ENCODE data around the gene ASAP2.

The ASAP2 gene

DNA sequence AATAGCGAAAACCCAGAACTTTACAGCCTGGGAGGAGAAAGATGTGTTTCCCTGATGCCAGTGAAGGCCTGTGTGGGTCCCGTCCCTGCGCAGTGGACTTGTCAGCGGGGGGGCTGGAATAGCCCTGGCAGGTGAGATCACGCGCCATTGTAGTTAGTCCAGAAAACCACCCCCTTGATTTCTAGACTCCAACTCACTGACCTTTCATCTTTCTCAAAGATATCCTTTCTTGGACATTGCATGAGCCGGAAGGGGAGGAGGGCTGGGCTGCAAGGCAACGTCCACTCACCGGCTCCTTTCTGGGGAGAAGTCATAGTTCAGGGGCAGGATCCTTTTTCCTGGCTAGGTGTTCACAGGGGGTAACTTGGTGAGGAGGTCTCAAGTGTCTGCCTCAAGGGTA is 22.3 kb upstream of the ASAP2 start:
- DNase-seq: no peak

- no peak for DNase-seq
These were observed 18.9 kb upstream of the ASAP2 start for GRCh38 chr2:9187620-9188214.

GRCh38 chr2:9188823-9189222 is 17.8 kb upstream of the ASAP2 start:
- no peak for DNase-seq

DNA sequence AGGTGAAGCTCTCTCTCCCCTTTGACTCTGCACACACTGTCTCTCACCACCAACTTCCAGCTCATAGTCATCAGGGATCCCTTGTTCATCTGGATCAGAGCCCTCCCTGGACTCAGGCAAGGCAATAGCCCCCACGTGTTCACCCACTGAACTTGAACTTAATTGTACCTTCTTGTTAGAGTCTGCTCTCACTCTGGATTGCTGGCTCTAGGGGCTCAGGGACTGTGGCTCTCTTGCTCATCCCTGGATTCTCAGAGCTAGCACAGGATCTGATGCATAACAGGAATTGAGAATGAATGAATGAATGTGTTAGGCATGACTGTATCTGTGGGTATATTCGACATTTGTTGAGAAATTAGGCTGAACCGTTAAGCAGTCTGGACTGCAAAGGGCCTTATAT is 16.7 kb upstream of the ASAP2 start:
- no peak for DNase-seq

DNA sequence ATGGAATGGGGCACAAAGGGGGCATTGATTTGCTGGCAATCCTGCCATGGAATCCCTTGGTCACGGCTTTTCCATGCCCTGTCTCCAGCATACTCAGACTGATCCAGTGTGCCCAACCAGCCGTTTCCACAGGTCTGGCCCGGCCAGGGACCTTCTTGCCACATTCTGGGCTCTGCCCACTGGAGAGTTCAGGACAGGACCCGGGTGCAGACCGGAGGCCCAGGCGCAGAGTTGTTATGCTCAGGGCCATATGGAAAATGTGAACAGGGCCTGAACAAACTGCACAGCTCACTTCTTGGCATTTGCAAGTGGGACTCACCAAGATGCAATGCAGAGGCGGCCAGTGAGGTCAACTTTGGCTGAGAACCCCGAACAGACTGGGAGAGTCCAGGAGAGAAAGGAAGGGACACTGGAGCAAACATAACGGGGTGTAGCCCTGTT is 15.6 kb upstream of the ASAP2 start:
- DNase-seq: no peak

DNA sequence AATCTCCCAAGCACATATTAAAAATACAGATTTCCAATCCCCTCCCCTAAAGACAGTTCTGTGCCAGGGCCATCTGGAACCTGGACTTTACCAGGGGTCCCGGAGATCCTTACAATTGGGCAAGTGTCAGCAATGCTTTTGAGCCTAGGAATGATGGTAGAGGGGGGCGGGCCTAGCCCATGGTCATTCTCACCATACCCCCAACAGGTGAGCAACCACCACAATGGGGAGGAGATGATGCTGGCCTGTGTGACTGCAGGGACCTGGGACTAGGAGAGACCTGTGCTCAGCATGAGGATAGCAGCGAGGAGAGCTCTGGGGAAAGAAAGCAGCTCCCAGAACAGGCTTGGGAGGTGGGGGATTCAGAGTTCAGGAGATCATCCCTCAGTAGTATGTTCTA is 13.9 kb upstream of the ASAP2 start:
- DNase-seq: no peak

DNA sequence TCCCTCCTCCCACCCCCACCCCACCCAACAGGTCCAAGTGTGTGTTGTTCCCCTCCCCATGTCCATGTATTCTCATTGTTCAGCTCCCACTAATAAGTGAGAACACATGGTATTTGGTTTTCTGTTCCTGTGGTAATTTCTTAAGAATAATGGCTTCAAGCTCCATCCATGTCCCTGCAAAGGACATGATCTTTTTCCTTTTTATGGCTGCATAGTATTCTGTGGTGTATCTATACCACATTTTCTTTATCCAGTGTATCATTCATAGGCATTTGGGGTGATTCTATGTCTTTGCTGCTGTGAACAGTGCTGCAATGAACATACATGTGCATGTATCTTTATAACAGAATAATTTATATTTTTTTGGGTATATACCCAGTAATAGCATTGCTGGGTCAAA is 12.3 kb upstream of the ASAP2 start:
- no peak for DNase-seq

- no peak for DNase-seq
These were observed 10.0 kb upstream of the ASAP2 start for GRCh38 chr2:9196637-9197036.

DNA sequence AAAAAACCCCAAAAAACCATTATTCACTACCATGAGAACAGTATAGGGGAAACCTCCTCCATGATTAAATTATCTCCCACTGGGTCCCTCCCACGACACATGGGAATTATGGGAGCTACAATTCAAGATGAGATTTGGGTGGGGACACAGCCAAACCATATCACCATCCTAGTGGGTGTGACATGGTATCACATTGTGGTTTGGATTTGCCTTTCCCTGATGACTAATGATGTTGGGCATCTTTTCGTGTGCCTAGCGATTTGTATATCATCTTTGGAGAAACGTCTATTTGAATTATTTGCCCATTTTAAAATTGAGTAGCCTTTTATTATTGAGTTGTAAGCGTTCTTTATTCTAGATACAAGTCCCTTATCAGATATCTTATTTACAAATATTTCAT is 8.7 kb upstream of the ASAP2 start:
- no peak for DNase-seq

GRCh38 chr2:9199716-9200632 is 6.6 kb upstream of the ASAP2 start:
- DNase-seq: no peak

GRCh38 chr2:9200633-9201015 is 6.0 kb upstream of the ASAP2 start:
- DNase-seq: no peak

DNA sequence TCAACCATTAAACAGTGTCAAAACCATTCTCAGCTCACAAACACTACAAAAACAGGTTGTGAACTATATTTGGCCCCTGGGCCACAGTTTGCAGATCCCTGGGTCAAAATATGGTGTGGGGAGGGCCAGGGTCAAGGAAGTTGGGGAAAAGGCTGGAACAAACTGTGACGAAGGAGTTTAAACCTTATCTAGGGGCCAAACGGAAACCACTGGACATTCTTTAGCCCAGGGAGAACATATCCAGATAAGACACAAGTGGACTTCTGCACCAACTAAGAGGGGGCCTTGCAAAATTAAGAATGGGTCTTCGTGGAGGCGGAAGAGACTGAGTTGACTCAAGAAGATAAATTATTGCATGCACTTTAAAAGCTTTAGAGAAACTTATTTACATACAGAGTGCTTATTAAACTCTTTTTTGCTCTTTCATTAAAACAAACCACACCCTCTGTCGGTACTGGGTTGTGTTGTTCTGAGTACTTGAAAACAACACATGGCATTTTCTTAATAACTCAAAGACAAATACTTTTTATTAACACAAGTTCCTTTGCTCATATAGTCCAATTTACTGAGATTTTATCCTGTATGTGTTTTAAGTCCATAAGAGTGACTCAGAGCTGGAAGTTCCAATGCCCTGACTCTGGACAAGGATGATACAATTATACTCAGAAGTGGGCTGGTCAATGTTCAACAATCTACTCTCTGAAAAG is 5.3 kb upstream of the ASAP2 start:
- DNase-seq: no peak

GRCh38 chr2:9203006-9203405 is 3.6 kb upstream of the ASAP2 start:
- DNase-seq: no peak

- no peak for DNase-seq
These were observed 2.7 kb upstream of the ASAP2 start for GRCh38 chr2:9203876-9204275.

DNA sequence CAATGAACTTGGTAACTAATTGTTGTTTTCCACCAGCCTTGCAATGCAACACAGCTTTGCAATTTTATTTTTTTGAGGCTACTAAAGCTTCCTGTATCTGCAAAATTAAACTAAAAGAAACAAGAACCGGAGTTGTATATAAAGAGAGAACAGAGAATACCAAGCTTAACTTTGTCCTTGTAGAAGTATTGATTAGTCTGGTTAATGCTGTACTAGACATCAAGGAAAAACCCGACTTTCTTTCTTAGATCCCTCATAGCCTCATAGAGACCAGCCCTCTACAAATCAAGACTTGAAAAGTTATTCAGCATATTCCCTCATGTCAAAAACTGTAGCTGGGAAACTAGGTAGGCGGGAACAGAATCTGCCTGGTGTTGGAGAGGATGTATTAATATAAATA is 1.7 kb upstream of the ASAP2 start:
- no peak for DNase-seq

GRCh38 chr2:9205486-9205885 is 1.1 kb upstream of the ASAP2 start:
- no peak for DNase-seq

DNA sequence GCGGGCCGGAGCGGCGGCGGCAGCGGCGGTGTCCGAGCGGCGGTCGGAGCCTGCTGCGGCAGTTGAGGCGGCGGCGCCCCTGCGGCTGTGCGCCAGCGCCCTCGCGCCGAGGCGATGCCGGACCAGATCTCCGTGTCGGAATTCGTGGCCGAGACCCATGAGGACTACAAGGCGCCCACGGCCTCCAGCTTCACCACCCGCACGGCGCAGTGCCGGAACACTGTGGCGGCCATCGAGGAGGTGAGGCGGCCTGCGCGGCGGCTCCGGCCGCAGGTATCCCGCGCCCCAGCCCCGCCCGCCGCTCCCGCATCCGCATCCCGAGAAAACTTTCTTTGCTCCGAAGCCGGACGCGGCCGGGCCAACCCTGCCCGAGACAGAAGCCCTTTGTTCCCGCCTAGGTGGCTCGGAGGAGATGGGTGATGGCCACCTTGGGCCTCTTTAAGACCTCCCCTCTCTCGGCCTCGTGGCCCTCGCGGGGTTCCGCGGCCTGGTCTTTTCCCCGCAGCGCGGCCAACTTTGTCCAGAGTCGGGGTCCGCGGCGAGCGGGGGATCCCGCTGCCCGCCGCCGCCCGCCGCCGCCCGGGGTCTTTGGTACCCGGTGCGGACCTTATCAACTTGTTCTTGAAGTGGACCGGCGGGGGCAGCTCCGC is 504 bp downstream of the ASAP2 start:
- DNase-seq: no peak

GRCh38 chr2:9207641-9208311 is 1.2 kb downstream of the ASAP2 start:
- no peak for DNase-seq

DNA sequence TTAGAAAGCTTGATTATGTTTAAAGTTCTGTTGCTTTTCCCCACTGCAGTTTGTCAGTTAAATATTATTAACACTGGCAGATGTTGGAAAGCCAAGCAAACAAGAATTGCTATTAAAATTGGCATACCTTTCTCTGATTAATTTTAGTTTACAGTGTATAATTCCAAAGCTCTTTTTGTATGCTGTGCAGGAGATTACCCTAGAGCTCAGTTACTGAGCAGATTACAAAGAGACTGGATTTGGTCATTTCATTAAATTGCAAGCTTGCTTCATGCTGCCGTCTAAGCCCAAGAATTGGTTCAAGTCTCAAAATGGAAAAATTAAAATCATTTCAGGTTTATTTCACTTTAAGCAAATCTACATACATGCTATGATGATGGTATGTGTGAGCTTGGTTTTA is 2.3 kb downstream of the ASAP2 start:
- no peak for DNase-seq

GRCh38 chr2:9210030-9210429 is 3.4 kb downstream of the ASAP2 start:
- DNase-seq: no peak

GRCh38 chr2:9211496-9211895 is 4.9 kb downstream of the ASAP2 start:
- DNase-seq: no peak

DNA sequence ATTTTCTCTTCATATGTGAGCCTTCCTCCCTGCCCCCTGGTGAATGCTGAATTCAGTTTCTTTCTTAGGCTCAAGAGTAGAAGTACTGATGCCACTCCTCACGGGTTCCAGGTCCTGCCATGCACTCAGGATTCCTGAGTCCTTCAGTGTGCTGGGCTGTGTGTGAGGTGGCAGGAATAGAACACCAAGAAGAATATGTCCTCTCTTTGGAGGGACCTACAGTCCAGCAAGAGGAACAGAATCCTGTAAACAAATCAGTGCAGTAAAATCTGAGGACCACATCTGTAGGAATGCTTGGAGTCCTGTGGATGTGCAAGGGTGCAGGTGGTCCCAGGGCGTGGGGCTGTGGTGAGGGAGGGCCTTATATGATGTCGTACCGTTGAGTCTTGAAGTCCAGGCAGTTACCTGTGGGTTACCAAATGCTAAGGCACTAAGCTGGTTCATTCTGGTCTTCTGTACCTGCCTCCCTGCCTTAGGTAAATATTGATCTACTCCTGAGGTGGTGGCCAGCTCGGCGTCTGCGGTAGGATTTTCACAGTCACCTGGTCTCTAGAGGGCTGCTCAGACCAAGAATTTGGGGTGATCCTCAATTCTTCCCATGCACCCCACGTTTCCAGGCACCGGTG is 5.5 kb downstream of the ASAP2 start:
- DNase-seq: no peak

Data from activated gamma-delta T cell treated with Interleukin-2 at 50 U/mL for 16 hours (primary cell).